Measurements from ENCODE around the gene DTNBP1.

DNA sequence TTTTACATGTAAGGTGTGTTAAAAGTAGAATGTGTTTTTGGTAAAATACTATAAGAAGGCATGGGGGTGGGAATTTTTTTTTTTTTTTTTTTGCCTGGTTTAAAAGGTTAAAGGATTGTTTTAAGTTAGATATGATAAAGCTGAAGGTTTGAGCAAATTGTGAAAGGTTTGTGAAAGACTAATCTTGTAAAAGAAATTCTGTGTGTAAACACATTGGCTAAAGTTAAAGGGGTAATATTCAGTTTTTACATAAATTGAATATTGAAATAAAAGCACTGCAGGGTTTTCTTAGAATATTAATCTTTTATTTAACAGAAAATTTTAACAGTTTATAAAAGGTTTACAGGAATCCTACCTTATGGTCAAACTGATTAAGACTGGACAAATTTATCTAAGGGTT is 105.7 kb downstream of the DTNBP1 start:
- TF ChIP-seq, protein P1, sequence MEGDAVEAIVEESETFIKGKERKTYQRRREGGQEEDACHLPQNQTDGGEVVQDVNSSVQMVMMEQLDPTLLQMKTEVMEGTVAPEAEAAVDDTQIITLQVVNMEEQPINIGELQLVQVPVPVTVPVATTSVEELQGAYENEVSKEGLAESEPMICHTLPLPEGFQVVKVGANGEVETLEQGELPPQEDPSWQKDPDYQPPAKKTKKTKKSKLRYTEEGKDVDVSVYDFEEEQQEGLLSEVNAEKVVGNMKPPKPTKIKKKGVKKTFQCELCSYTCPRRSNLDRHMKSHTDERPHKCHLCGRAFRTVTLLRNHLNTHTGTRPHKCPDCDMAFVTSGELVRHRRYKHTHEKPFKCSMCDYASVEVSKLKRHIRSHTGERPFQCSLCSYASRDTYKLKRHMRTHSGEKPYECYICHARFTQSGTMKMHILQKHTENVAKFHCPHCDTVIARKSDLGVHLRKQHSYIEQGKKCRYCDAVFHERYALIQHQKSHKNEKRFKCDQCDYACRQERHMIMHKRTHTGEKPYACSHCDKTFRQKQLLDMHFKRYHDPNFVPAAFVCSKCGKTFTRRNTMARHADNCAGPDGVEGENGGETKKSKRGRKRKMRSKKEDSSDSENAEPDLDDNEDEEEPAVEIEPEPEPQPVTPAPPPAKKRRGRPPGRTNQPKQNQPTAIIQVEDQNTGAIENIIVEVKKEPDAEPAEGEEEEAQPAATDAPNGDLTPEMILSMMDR (conservative IDR thresholded peaks at IDR 0.05; ENCODE audit: low read length) = no peak
- no peak for TF ChIP-seq EZH2phosphoT487 (IDR thresholded peaks at IDR 0.05; ENCODE audit: borderline replicate concordance, low read depth, low read length)

All from OCI-LY7 (cell line).